ENCODE measurements around the gene TBC1D25.

The TBC1D25 gene

DNA sequence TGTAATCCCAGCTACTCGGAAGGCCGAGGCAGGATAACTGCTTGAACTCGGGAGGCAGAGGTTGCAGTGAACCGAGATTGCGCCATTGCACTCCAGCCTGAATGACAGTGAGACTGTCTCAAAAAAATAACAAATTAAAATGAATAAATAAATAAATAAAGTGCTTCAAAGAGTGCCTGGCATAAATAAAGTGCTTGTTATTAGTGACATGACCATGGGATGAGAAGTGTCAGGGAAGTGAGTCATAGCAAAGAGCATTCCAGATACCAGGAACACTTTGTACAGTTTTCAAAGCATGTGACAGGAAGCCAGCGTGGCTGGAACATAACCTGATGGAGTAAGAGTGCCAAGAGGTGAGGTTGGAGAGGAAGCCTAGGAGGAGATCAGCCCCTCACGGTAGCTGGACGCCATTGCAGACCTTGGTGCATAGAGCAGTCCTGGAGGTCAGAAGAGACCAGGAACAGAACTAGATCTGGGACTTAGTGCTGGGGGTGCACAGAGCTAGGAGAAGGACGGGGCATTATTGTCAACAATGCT is 51.8 kb downstream of the TBC1D25 start:
- no peaks in the 10 kb centered on the region for H3K9me3 ChIP-seq (replicated peaks; ENCODE audit: low read length)
- H3K4me3 ChIP-seq (ENCODE audit: low read length): peak overlapping the region; percentile 46
- no peaks in the 10 kb centered on the region for H3K27me3 ChIP-seq (ENCODE audit: control insufficient read depth, insufficient read depth, low read length)
- H3K4me2 ChIP-seq (ENCODE audit: low read length): peak overlapping the region; percentile 32
- no peaks in the 10 kb centered on the region for H3K36me3 ChIP-seq (ENCODE audit: insufficient read depth, low read length)
- H3K4me1 ChIP-seq (ENCODE audit: control insufficient read depth, insufficient read depth, low read length): peaks cover 22% of the 10 kb centered on the region
- peak overlapping the region; percentile 14 for H3K9ac ChIP-seq (ENCODE audit: low read depth, low read length)

DNA sequence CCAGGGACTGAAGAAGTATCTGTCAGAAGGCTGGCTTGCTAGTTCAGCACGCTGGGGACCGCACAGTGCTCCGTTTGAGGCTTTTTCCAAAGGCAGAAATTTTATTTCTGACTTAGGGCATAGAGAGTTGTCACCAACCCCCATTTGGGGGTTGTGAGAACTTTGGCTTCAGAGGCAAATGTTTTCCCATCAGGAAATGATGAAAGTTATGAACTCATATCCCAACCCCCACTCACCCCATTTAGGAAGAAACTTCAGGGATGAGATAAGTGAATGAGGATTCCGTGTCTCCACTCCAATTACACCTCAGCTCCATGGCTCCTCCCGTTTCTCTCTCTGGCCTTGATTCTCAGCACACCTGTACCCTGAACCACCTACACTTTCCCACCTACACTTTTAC is 53.5 kb downstream of the TBC1D25 start:
- Histone ChIP-seq H3K9ac (ENCODE audit: low read depth, low read length) (no peak overlapping the region), H3K4me3 (ENCODE audit: low read length) (no peak overlapping the region), H3K27me3 (ENCODE audit: control insufficient read depth, insufficient read depth, low read length) (no peaks in the 10 kb centered on the region), H3K36me3 (ENCODE audit: insufficient read depth, low read length) (no peaks in the 10 kb centered on the region), H3K4me1 (ENCODE audit: control insufficient read depth, insufficient read depth, low read length) (peaks cover 22% of the 10 kb centered on the region), H3K4me2 (ENCODE audit: low read length) (no peak overlapping the region), H3K9me3 (replicated peaks; ENCODE audit: low read length) (no peaks in the 10 kb centered on the region)

DNA sequence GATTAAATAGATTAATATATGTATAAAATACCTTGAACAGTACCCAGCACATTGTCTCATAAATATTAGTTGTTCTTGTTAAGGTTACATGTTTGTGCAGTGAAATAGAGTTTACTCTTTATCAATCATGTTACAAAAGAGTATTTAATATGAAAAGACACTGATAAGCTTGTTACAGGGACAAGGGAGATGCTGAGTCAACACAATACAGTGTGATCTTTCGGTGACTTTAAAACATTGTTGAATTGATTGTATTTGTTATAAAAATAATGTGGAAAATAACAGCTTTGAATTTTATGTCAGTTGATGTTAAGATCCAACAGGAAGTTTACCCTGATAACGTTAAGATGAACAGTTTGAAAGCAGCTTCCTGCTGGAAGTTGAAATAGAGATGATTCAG is 56.4 kb downstream of the TBC1D25 start:
- Histone ChIP-seq H3K9ac (ENCODE audit: low read depth, low read length) (no peak overlapping the region), H3K27me3 (ENCODE audit: control insufficient read depth, insufficient read depth, low read length) (no peaks in the 10 kb centered on the region), H3K9me3 (replicated peaks; ENCODE audit: low read length) (no peaks in the 10 kb centered on the region), H3K4me3 (ENCODE audit: low read length) (no peak overlapping the region), H3K4me2 (ENCODE audit: low read length) (no peak overlapping the region), H3K36me3 (ENCODE audit: insufficient read depth, low read length) (peaks cover 17% of the 10 kb centered on the region), H3K4me1 (ENCODE audit: control insufficient read depth, insufficient read depth, low read length) (peaks cover 23% of the 10 kb centered on the region)

DNA sequence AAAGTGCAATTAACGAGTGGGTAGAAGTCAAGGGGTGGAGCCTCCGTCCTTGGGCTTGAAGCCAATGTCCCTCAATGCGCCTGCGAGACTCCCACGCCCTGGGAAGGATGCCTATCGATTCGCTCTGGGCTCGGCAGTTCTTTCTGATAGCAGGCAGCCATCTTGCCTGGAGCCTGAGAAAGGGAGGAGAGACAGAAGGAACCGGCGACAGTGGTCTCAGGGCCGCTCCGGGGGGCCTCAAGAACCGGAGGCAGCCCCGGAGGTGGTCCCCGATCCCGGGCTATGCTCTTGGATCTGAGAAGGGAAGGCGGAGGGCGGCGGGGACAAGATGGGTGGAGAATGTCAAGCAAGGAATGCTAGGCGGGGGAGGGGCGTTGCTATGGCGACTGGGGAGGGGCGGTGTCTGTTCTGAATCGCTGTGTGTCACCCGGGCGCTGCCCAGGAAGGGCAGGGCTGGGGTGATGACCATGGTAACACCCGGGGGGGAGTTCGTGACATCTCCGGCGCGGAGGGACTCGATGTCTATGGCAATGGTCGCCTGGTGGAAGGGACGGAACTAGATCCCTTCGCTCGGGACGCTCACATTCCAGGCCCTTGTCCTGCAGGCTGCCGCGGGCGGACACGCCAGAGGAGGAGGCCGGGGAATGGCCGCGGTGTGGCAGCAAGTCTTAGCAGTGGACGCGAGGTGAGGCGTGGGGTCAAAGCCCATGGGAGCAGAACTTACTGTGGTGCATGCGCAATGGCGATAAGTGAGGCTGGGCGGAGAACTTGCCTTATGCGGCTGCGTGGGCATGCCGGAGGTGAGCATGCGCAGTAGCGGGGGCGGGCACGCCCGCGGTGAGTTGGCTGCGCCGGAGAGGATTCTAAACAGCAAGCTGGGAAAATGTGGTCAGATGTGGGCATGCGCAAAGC is 58.1 kb downstream of the TBC1D25 start, which contains the start of gene WDR13:
TSS of gene WDR13 (plus strand) at position 140 of the 912 bp plus-strand sequence. CDS start at position 645, 505 bp downstream.
- Histone ChIP-seq H3K27me3 (ENCODE audit: control insufficient read depth, insufficient read depth, low read length) (no peaks in the 10 kb centered on the region), H3K4me3 (ENCODE audit: low read length) (peak within 1 kb of the TSS; percentile 84), H3K9me3 (replicated peaks; ENCODE audit: low read length) (no peaks in the 10 kb centered on the region), H3K4me1 (ENCODE audit: control insufficient read depth, insufficient read depth, low read length) (peaks cover 12% of the 10 kb centered on the region), H3K4me2 (ENCODE audit: low read length) (peak within 1 kb of the TSS; percentile 88), H3K9ac (ENCODE audit: low read depth, low read length) (peak within 1 kb of the TSS; percentile 98), H3K36me3 (ENCODE audit: insufficient read depth, low read length) (peaks cover 26% of the 10 kb centered on the region)

DNA sequence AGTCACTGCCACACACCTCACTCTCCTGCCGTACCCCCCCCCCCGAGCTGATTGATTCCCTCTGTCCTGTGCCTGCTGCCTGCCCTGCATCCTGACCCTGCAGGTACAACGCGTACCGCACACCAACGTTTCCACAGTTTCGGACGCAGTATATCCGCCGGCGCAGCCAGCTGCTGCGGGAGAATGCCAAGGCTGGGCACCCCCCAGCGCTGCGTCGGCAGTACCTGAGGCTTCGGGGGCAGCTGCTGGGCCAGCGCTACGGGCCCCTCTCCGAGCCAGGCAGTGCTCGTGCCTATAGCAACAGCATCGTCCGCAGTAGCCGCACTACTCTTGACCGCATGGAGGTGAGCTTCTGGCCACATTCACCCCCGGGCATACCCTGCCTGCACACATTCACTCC is 59.1 kb downstream of the TBC1D25 start:
- H3K27me3 ChIP-seq (ENCODE audit: control insufficient read depth, insufficient read depth, low read length): no peaks in the 10 kb centered on the region
- H3K9me3 ChIP-seq (replicated peaks; ENCODE audit: low read length): no peaks in the 10 kb centered on the region
- H3K9ac ChIP-seq (ENCODE audit: low read depth, low read length): peak overlapping the region; percentile 98
- H3K4me1 ChIP-seq (ENCODE audit: control insufficient read depth, insufficient read depth, low read length): peaks cover 9% of the 10 kb centered on the region
- H3K4me2 ChIP-seq (ENCODE audit: low read length): peak overlapping the region; percentile 88
- peaks cover 26% of the 10 kb centered on the region for H3K36me3 ChIP-seq (ENCODE audit: insufficient read depth, low read length)
- peak overlapping the region; percentile 84 for H3K4me3 ChIP-seq (ENCODE audit: low read length)

DNA sequence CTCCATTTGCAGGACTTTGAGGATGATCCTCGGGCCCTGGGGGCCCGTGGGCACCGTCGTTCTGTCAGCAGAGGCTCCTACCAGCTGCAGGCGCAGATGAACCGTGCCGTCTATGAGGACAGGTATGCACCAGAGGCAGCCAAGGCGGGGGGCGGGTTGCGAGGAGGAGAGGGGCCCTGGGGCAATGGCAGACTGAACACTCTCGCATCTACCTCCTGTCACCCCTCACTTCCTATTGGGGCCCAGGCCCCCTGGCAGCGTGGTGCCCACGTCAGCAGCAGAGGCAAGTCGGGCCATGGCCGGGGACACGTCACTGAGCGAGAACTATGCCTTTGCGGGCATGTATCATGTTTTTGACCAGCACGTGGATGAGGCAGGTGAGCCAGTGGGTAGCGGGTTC is 59.8 kb downstream of the TBC1D25 start:
- no peak overlapping the region for H3K4me2 ChIP-seq (ENCODE audit: low read length)
- no peak overlapping the region for H3K9ac ChIP-seq (ENCODE audit: low read depth, low read length)
- no peak overlapping the region for H3K4me3 ChIP-seq (ENCODE audit: low read length)
- no peaks in the 10 kb centered on the region for H3K27me3 ChIP-seq (ENCODE audit: control insufficient read depth, insufficient read depth, low read length)
- peaks cover 9% of the 10 kb centered on the region for H3K4me1 ChIP-seq (ENCODE audit: control insufficient read depth, insufficient read depth, low read length)
- peaks cover 26% of the 10 kb centered on the region for H3K36me3 ChIP-seq (ENCODE audit: insufficient read depth, low read length)
- H3K9me3 ChIP-seq (replicated peaks; ENCODE audit: low read length): no peaks in the 10 kb centered on the region

DNA sequence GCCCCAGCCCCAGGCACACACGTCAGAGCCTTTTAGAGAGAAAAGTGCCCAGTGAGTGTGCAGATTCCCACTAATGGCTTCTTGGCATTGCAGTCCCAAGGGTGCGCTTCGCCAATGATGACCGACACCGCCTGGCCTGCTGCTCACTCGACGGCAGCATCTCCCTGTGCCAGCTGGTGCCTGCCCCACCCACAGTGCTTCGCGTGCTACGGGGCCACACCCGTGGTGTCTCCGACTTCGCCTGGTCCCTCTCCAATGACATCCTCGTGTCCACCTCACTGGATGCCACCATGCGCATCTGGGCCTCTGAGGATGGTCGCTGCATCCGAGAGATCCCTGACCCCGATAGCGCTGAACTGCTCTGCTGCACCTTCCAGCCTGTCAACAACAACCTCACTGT is 60.7 kb downstream of the TBC1D25 start:
- H3K9me3 ChIP-seq (replicated peaks; ENCODE audit: low read length): no peaks in the 10 kb centered on the region
- H3K27me3 ChIP-seq (ENCODE audit: control insufficient read depth, insufficient read depth, low read length): no peaks in the 10 kb centered on the region
- H3K4me3 ChIP-seq (ENCODE audit: low read length): no peak overlapping the region
- H3K36me3 ChIP-seq (ENCODE audit: insufficient read depth, low read length): peaks cover 31% of the 10 kb centered on the region
- H3K9ac ChIP-seq (ENCODE audit: low read depth, low read length): no peak overlapping the region
- H3K4me1 ChIP-seq (ENCODE audit: control insufficient read depth, insufficient read depth, low read length): peaks cover 9% of the 10 kb centered on the region
- no peak overlapping the region for H3K4me2 ChIP-seq (ENCODE audit: low read length)

DNA sequence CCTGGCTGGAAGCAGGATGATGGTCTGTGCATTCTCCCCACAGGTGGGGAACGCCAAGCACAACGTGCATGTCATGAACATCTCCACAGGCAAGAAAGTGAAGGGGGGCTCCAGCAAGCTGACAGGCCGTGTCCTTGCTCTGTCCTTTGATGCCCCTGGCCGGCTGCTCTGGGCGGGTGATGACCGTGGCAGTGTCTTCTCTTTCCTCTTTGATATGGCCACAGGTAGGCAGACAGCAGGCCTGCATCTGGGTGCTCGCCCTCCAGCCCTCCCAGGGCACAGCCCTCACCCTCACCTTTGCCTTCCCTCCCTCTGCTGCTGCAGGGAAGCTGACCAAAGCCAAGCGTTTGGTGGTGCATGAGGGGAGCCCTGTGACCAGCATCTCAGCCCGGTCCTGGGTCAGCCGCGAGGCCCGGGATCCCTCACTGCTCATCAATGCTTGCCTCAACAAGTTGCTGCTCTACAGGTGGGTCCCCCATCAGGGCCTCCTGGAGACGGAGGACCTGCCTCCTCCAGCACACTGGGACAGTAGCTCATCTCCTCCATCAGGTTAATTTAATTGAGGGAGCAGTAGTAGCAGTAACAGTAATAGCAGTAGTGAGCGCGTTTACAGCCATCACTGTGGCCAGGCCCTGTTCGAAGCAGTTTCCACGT is 62.4 kb downstream of the TBC1D25 start:
- H3K4me1 ChIP-seq (ENCODE audit: control insufficient read depth, insufficient read depth, low read length): peaks cover 9% of the 10 kb centered on the region
- H3K9me3 ChIP-seq (replicated peaks; ENCODE audit: low read length): no peaks in the 10 kb centered on the region
- H3K36me3 ChIP-seq (ENCODE audit: insufficient read depth, low read length): peaks cover 32% of the 10 kb centered on the region
- no peak overlapping the region for H3K4me3 ChIP-seq (ENCODE audit: low read length)
- H3K27me3 ChIP-seq (ENCODE audit: control insufficient read depth, insufficient read depth, low read length): no peaks in the 10 kb centered on the region
- no peak overlapping the region for H3K9ac ChIP-seq (ENCODE audit: low read depth, low read length)
- no peak overlapping the region for H3K4me2 ChIP-seq (ENCODE audit: low read length)

DNA sequence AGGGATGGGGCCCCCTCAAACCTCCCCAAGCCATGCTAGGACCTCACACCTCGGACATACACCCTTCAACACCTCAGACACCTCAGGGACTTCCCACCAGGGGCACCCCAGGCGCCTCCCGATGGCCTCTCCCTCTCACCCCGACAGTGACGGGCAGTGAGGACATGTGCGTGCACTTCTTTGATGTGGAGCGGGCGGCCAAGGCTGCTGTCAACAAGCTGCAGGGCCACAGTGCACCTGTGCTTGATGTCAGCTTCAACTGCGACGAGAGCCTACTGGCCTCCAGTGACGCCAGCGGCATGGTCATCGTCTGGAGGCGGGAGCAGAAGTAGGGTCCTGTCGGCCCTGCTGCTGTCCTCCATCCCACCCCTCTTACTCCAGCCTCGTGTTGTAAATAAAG is 65.2 kb downstream of the TBC1D25 start:
- H3K36me3 ChIP-seq (ENCODE audit: insufficient read depth, low read length): peaks cover 20% of the 10 kb centered on the region
- no peak overlapping the region for H3K9ac ChIP-seq (ENCODE audit: low read depth, low read length)

DNA sequence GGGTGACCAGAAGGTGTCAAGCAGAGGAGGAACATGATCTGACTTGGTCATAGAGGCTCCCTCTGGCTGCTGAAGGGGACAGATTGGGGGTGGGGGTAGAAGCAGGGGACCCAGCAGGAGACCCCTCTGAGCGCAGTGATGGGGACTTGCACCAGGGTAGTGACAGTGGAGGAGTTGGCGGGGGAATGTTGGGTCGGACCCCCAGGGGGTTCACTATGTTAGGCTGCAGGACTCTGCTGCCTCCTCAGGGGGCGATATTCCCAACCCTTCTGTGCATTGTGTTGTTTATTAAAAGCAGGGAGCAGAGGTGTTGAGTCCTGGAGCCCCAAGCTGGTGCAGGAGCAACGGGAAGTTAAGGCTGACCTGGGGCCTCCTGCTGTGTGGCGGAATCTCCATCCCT is 66.6 kb downstream of the TBC1D25 start:
- H3K4me1 ChIP-seq (ENCODE audit: control insufficient read depth, insufficient read depth, low read length): no peaks in the 10 kb centered on the region
- H3K36me3 ChIP-seq (ENCODE audit: insufficient read depth, low read length): peaks cover 15% of the 10 kb centered on the region
- H3K4me3 ChIP-seq (ENCODE audit: low read length): no peak overlapping the region
- H3K4me2 ChIP-seq (ENCODE audit: low read length): no peak overlapping the region
- H3K9ac ChIP-seq (ENCODE audit: low read depth, low read length): no peak overlapping the region
- H3K27me3 ChIP-seq (ENCODE audit: control insufficient read depth, insufficient read depth, low read length): no peaks in the 10 kb centered on the region
- H3K9me3 ChIP-seq (replicated peaks; ENCODE audit: low read length): no peaks in the 10 kb centered on the region

More for the DNA sequence above, 65.2 kb downstream of the TBC1D25 start:
- H3K9me3 ChIP-seq (replicated peaks; ENCODE audit: low read length): no peaks in the 10 kb centered on the region
- no peak overlapping the region for H3K4me3 ChIP-seq (ENCODE audit: low read length)
- no peaks in the 10 kb centered on the region for H3K27me3 ChIP-seq (ENCODE audit: control insufficient read depth, insufficient read depth, low read length)
- no peak overlapping the region for H3K4me2 ChIP-seq (ENCODE audit: low read length)
- H3K4me1 ChIP-seq (ENCODE audit: control insufficient read depth, insufficient read depth, low read length): no peaks in the 10 kb centered on the region

DNA sequence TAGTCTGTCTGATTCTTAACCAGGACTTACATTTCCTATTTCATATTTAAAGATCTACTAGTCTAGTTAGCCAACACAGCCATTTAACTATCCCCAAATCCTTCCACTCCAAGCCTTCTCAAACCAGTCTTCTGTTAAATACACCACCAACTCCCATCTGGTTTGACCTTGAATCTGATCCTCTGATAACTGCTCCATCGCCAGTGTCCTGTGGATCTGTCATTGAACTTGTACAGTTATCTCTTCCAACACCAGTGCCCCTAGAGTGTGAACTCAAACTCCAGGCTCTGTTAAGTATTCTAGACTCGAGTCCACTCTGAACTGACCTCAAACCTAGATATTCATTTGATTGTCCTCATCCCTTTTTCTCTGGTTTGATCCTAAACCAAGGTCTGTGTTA is 72.2 kb downstream of the TBC1D25 start:
- Histone ChIP-seq H3K36me3 (ENCODE audit: insufficient read depth, low read length) (no peaks in the 10 kb centered on the region), H3K9me3 (replicated peaks; ENCODE audit: low read length) (no peaks in the 10 kb centered on the region), H3K27me3 (ENCODE audit: control insufficient read depth, insufficient read depth, low read length) (no peaks in the 10 kb centered on the region), H3K4me3 (ENCODE audit: low read length) (no peak overlapping the region), H3K4me1 (ENCODE audit: control insufficient read depth, insufficient read depth, low read length) (no peaks in the 10 kb centered on the region), H3K9ac (ENCODE audit: low read depth, low read length) (no peak overlapping the region), H3K4me2 (ENCODE audit: low read length) (no peak overlapping the region)
